NCI-H128 (cell line): ENCODE data around the gene FRMD5.

ENCODE experiments used
- DNase-seq: peaks from one replicate; lab custom pipeline; 2025; ENCODE audit not compliant: unreplicated experiment; lab: John Stamatoyannopoulos, UW

FRMD5 gene

GRCh38 chr15:43981576-43981975 is 213.5 kb downstream of the FRMD5 start:
- DNase-seq = no peak

GRCh38 chr15:43977072-43977884 is 217.8 kb downstream of the FRMD5 start:
- no peak for DNase-seq

GRCh38 chr15:43975770-43976169 is 219.3 kb downstream of the FRMD5 start:
- no peak for DNase-seq

- no peak for DNase-seq
Measured at GRCh38 chr15:43975326-43975725, 219.7 kb downstream of the FRMD5 start.

GRCh38 chr15:43974852-43975251 is 220.2 kb downstream of the FRMD5 start:
- no peak for DNase-seq

GRCh38 chr15:43969802-43970375 is 225.2 kb downstream of the FRMD5 start:
- no peak for DNase-seq

- DNase-seq = no peak
Measured at GRCh38 chr15:43968551-43968950, 226.5 kb downstream of the FRMD5 start.

GRCh38 chr15:43966646-43967045 is 228.4 kb downstream of the FRMD5 start:
- DNase-seq = no peak

- DNase-seq = no peak
Measured at GRCh38 chr15:43958861-43959330, 236.2 kb downstream of the FRMD5 start.

GRCh38 chr15:43957724-43958123 is 237.3 kb downstream of the FRMD5 start:
- no peak for DNase-seq

GRCh38 chr15:43955140-43955539 is 239.9 kb downstream of the FRMD5 start:
- DNase-seq = no peak

GRCh38 chr15:43954181-43954621 is 240.9 kb downstream of the FRMD5 start:
- DNase-seq = no peak

- no peak for DNase-seq
Measured at GRCh38 chr15:43953402-43953801, 241.7 kb downstream of the FRMD5 start.

GRCh38 chr15:43950531-43950930 is 244.5 kb downstream of the FRMD5 start:
- no peak for DNase-seq

- no peak for DNase-seq
Measured at GRCh38 chr15:43948691-43949325, 246.3 kb downstream of the FRMD5 start.

- no peak for DNase-seq
Measured at GRCh38 chr15:43943511-43943910, 251.6 kb downstream of the FRMD5 start.

- DNase-seq = no peak
Measured at GRCh38 chr15:43942194-43942593, 252.9 kb downstream of the FRMD5 start.

- DNase-seq = no peak
Measured at GRCh38 chr15:43941555-43941954, 253.5 kb downstream of the FRMD5 start.

- DNase-seq = no peak
Measured at GRCh38 chr15:43941071-43941470, 254.0 kb downstream of the FRMD5 start.

GRCh38 chr15:43939070-43939469 is 256.0 kb downstream of the FRMD5 start:
- DNase-seq = no peak

GRCh38 chr15:43934480-43934879 is 260.6 kb downstream of the FRMD5 start:
- DNase-seq = no peak

GRCh38 chr15:43932907-43933306 is 262.2 kb downstream of the FRMD5 start:
- no peak for DNase-seq
